IPS DF 4.7 (cell line): ENCODE data around the gene OSBPL6.
"Not testable (repeated sequence)": the region's sequence is repeated elsewhere in the genome, so short reads cannot be mapped to it uniquely, and the experiment has no call there.

Experiments
- DNase-seq: peaks from one replicate; pipeline ENCODE4 v3.0.0-alpha.2; 2013; ENCODE audit warnings: low spot score; ENCODE audit errors: extremely low read depth

The OSBPL6 gene

GRCh38 chr2:178296394-178297090 lies 102.2 kb downstream of the OSBPL6 start:
- DNase-seq, result no peak

- no peak for DNase-seq
Measured at GRCh38 chr2:178297091-178297411, 102.7 kb downstream of the OSBPL6 start.

GRCh38 chr2:178298785-178299212 lies 104.5 kb downstream of the OSBPL6 start:
- no peak for DNase-seq

- no peak for DNase-seq
Measured at GRCh38 chr2:178301649-178302238, 107.4 kb downstream of the OSBPL6 start.

GRCh38 chr2:178304333-178304732 lies 110.0 kb downstream of the OSBPL6 start:
- DNase-seq, result no peak

GRCh38 chr2:178306352-178307073 lies 112.2 kb downstream of the OSBPL6 start:
- DNase-seq, result peak; percentile 41

- DNase-seq, result no peak
Measured at GRCh38 chr2:178307650-178308049, 113.3 kb downstream of the OSBPL6 start.

- no peak for DNase-seq
Measured at GRCh38 chr2:178309541-178309940, 115.2 kb downstream of the OSBPL6 start.

- no peak for DNase-seq
Measured at GRCh38 chr2:178315078-178315477, 120.8 kb downstream of the OSBPL6 start.

GRCh38 chr2:178315488-178315948 lies 121.2 kb downstream of the OSBPL6 start:
- no peak for DNase-seq

GRCh38 chr2:178317811-178318210 lies 123.5 kb downstream of the OSBPL6 start:
- no peak for DNase-seq

- no peak for DNase-seq
Measured at GRCh38 chr2:178320011-178320585, 125.8 kb downstream of the OSBPL6 start.

- DNase-seq, result no peak
Measured at GRCh38 chr2:178322068-178322467, 127.8 kb downstream of the OSBPL6 start.

GRCh38 chr2:178323331-178323730 lies 129.0 kb downstream of the OSBPL6 start:
- not testable (repeated sequence) for DNase-seq

GRCh38 chr2:178324077-178324476 lies 129.8 kb downstream of the OSBPL6 start:
- DNase-seq, result no peak

GRCh38 chr2:178325268-178325667 lies 131.0 kb downstream of the OSBPL6 start:
- no peak for DNase-seq

GRCh38 chr2:178327516-178327915 lies 133.2 kb downstream of the OSBPL6 start:
- DNase-seq, result no peak

- no peak for DNase-seq
Measured at GRCh38 chr2:178328037-178328436, 133.7 kb downstream of the OSBPL6 start.

- no peak for DNase-seq
Measured at GRCh38 chr2:178330175-178331017, 136.1 kb downstream of the OSBPL6 start.

GRCh38 chr2:178331474-178332432 lies 137.4 kb downstream of the OSBPL6 start:
- no peak for DNase-seq
